HG03442 (cell line): ENCODE measurements around the gene RIN3.
A peak's percentile ranks its signal among the peaks of the same experiment; 100 is the strongest.

ENCODE experiments used
- ATAC-seq: cut with Tn5 transposase; IDR thresholded peaks from one replicate; pipeline ENCODE4 v1.9.1; 2021; ENCODE audit warnings: mild to moderate bottlenecking, moderate library complexity; ENCODE audit not compliant: unreplicated experiment

RIN3 gene

GRCh38 chr14:92551044-92551841 is 37.7 kb downstream of the RIN3 start:
- ATAC-seq = peak; percentile 78

GRCh38 chr14:92552066-92552465 is 38.5 kb downstream of the RIN3 start:
- no peak for ATAC-seq

- ATAC-seq = no peak
Observed at GRCh38 chr14:92553438-92553837, 39.9 kb downstream of the RIN3 start.

GRCh38 chr14:92555465-92556111 is 42.0 kb downstream of the RIN3 start:
- ATAC-seq = no peak

- ATAC-seq = no peak
Observed at GRCh38 chr14:92556255-92556741, 42.7 kb downstream of the RIN3 start.

GRCh38 chr14:92556863-92557543 is 43.4 kb downstream of the RIN3 start:
- ATAC-seq = no peak

- no peak for ATAC-seq
Observed at GRCh38 chr14:92557544-92557912, 43.9 kb downstream of the RIN3 start.

- no peak for ATAC-seq
Observed at GRCh38 chr14:92558319-92558718, 44.7 kb downstream of the RIN3 start.

- ATAC-seq = no peak
Observed at GRCh38 chr14:92559486-92559885, 45.9 kb downstream of the RIN3 start.

GRCh38 chr14:92560106-92560865 is 46.7 kb downstream of the RIN3 start:
- ATAC-seq = no peak

GRCh38 chr14:92561906-92562479 is 48.4 kb downstream of the RIN3 start:
- ATAC-seq = no peak

- peak; percentile 94 for ATAC-seq
Observed at GRCh38 chr14:92563359-92563758, 49.8 kb downstream of the RIN3 start.

GRCh38 chr14:92563765-92564285 is 50.2 kb downstream of the RIN3 start:
- no peak for ATAC-seq

GRCh38 chr14:92564344-92565039 is 50.9 kb downstream of the RIN3 start:
- ATAC-seq = no peak

GRCh38 chr14:92565040-92565717 is 51.6 kb downstream of the RIN3 start:
- ATAC-seq = no peak

- ATAC-seq = no peak
Observed at GRCh38 chr14:92565718-92566115, 52.1 kb downstream of the RIN3 start.

- ATAC-seq = no peak
Observed at GRCh38 chr14:92567173-92567725, 53.7 kb downstream of the RIN3 start.

GRCh38 chr14:92568621-92569479 is 55.3 kb downstream of the RIN3 start:
- ATAC-seq = peak; percentile 72
